HL-60 (cell line): Measurements from ENCODE around the gene ZSCAN5A.

ENCODE experiments used
- GABPA ChIP-seq: IDR thresholded peaks from 2 replicates; pipeline ENCODE4 v1.6.1; 2012; ENCODE audit warnings: low read depth
- POLR2AphosphoS5 ChIP-seq: IDR thresholded peaks from 2 replicates; pipeline ENCODE4 v1.6.1; 2012; ENCODE audit warnings: low read depth
- SPI1 ChIP-seq: IDR thresholded peaks from 2 replicates; pipeline ENCODE4 v1.6.1; 2012; ENCODE audit warnings: low read depth, mild to moderate bottlenecking, borderline replicate concordance
- TF ChIP-seq, protein P1 (sequence below): IDR thresholded peaks from 2 replicates; pipeline ENCODE4 v1.6.1; 2012; ENCODE audit warnings: low read depth; ENCODE audit not compliant: insufficient replicate concordance
- TF ChIP-seq, protein P2 (sequence below): IDR thresholded peaks from one replicate; pipeline ENCODE4 v1.5.1; 2011; ENCODE audit warnings: low read length, control low read depth, inconsistent platforms; ENCODE audit not compliant: insufficient read depth

DNA sequence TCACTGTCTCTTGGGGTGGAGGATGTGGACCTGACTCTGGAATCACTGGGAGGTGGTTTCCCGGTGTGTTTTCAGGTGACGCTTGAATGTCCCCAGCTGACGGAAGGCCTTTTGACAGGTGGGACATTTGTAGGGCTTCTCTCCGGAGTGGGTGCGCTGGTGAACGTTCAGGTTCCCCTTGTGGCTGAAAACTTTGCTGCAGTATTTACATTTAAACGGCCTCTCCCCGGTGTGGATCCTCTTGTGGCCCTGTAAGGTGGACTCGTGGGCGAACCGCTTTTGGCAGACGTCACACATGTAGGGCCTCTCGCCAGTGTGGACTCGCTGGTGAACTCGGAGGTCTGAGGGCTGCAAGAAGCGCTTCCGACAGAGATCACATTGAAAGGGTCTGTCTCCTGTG, 124.9 kb downstream of the ZSCAN5A start:
- TF ChIP-seq, protein P1, sequence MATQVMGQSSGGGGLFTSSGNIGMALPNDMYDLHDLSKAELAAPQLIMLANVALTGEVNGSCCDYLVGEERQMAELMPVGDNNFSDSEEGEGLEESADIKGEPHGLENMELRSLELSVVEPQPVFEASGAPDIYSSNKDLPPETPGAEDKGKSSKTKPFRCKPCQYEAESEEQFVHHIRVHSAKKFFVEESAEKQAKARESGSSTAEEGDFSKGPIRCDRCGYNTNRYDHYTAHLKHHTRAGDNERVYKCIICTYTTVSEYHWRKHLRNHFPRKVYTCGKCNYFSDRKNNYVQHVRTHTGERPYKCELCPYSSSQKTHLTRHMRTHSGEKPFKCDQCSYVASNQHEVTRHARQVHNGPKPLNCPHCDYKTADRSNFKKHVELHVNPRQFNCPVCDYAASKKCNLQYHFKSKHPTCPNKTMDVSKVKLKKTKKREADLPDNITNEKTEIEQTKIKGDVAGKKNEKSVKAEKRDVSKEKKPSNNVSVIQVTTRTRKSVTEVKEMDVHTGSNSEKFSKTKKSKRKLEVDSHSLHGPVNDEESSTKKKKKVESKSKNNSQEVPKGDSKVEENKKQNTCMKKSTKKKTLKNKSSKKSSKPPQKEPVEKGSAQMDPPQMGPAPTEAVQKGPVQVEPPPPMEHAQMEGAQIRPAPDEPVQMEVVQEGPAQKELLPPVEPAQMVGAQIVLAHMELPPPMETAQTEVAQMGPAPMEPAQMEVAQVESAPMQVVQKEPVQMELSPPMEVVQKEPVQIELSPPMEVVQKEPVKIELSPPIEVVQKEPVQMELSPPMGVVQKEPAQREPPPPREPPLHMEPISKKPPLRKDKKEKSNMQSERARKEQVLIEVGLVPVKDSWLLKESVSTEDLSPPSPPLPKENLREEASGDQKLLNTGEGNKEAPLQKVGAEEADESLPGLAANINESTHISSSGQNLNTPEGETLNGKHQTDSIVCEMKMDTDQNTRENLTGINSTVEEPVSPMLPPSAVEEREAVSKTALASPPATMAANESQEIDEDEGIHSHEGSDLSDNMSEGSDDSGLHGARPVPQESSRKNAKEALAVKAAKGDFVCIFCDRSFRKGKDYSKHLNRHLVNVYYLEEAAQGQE: no peak
- TF ChIP-seq, protein P2, sequence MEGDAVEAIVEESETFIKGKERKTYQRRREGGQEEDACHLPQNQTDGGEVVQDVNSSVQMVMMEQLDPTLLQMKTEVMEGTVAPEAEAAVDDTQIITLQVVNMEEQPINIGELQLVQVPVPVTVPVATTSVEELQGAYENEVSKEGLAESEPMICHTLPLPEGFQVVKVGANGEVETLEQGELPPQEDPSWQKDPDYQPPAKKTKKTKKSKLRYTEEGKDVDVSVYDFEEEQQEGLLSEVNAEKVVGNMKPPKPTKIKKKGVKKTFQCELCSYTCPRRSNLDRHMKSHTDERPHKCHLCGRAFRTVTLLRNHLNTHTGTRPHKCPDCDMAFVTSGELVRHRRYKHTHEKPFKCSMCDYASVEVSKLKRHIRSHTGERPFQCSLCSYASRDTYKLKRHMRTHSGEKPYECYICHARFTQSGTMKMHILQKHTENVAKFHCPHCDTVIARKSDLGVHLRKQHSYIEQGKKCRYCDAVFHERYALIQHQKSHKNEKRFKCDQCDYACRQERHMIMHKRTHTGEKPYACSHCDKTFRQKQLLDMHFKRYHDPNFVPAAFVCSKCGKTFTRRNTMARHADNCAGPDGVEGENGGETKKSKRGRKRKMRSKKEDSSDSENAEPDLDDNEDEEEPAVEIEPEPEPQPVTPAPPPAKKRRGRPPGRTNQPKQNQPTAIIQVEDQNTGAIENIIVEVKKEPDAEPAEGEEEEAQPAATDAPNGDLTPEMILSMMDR: no peak
- TF ChIP-seq POLR2AphosphoS5 (no peak), GABPA (no peak), SPI1 (no peak)
